Measurements from ENCODE around the gene TMEM92. TPM values are rescaled to one million over a fixed set of nuclear protein-coding genes. Genes with fewer than 3 reads are reported as not detected.
"Not testable (repeated sequence)": the region's sequence is repeated elsewhere in the genome, so short reads cannot be mapped to it uniquely, and the experiment has no call there.

Gene TMEM92
- total RNA-seq, 2 experiments from 2014 or later: 0.08 TPM; not detected in 1

- POLR2A ChIA-PET; H3K27ac Mint-ChIP-seq; H3K36me3 Mint-ChIP-seq (ENCODE audit: low read depth); DNase-seq; H3K9me3 Mint-ChIP-seq; H3K27me3 Mint-ChIP-seq; H3K4me3 Mint-ChIP-seq: not testable (repeated sequence)
- peaks cover 11% of the 10 kb centered on the region for H3K4me1 Mint-ChIP-seq
- CTCF ChIA-PET: interaction anchor here (0.7 kb wide), 1 partner anchor 101 kb away, joined by 3 read pairs; no protein-coding TSS in a partner anchor
These were observed 26.6 kb downstream of the TMEM92 start for GRCh38 chr17:50300824-50301223.

- H3K36me3 Mint-ChIP-seq (ENCODE audit: low read depth): no peaks in the 10 kb centered on the region
- H3K9me3 Mint-ChIP-seq: no peaks in the 10 kb centered on the region
- ChIA-PET CTCF (no interaction called here), POLR2A (no interaction called here)
- H3K27me3 Mint-ChIP-seq: no peaks in the 10 kb centered on the region
- no peak overlapping the region for H3K4me3 Mint-ChIP-seq
- peaks cover 11% of the 10 kb centered on the region for H3K4me1 Mint-ChIP-seq
- peak overlapping the region; percentile 45 for H3K27ac Mint-ChIP-seq
- DNase-seq: no peak
These were observed 27.8 kb downstream of the TMEM92 start for GRCh38 chr17:50301891-50302584.

- Mint-ChIP-seq H3K4me3 (no peak overlapping the region), H3K9me3 (no peaks in the 10 kb centered on the region), H3K27ac (no peak overlapping the region), H3K36me3 (ENCODE audit: low read depth) (no peaks in the 10 kb centered on the region), H3K27me3 (no peaks in the 10 kb centered on the region), H3K4me1 (peaks cover 11% of the 10 kb centered on the region)
- ChIA-PET CTCF (interaction anchor here (1.6 kb wide), 1 partner anchor 103 kb away, joined by 4 read pairs; no protein-coding TSS in a partner anchor), POLR2A (no interaction called here)
- DNase-seq: no peak
These were observed 28.8 kb downstream of the TMEM92 start for GRCh38 chr17:50303051-50303450.

GRCh38 chr17:50303596-50303995 lies 29.3 kb downstream of the TMEM92 start:
- CTCF ChIA-PET: interaction anchor here (1.6 kb wide), 1 partner anchor 103 kb away, joined by 4 read pairs; no protein-coding TSS in a partner anchor
- peaks cover 11% of the 10 kb centered on the region for H3K4me1 Mint-ChIP-seq
- DNase-seq: no peak
- H3K27ac Mint-ChIP-seq: no peak overlapping the region
- H3K27me3 Mint-ChIP-seq: no peaks in the 10 kb centered on the region
- no peak overlapping the region for H3K4me3 Mint-ChIP-seq
- no peaks in the 10 kb centered on the region for H3K36me3 Mint-ChIP-seq (ENCODE audit: low read depth)
- POLR2A ChIA-PET: no interaction called here
- H3K9me3 Mint-ChIP-seq: no peaks in the 10 kb centered on the region

GRCh38 chr17:50304781-50305404 lies 30.6 kb downstream of the TMEM92 start:
- Mint-ChIP-seq H3K36me3 (ENCODE audit: low read depth) (no peaks in the 10 kb centered on the region), H3K4me1 (peaks cover 16% of the 10 kb centered on the region), H3K4me3 (no peak overlapping the region), H3K27me3 (no peaks in the 10 kb centered on the region), H3K9me3 (no peaks in the 10 kb centered on the region), H3K27ac (no peak overlapping the region)
- DNase-seq: no peak
- POLR2A ChIA-PET: no interaction called here
- CTCF ChIA-PET: interaction anchor here (1.7 kb wide), 1 partner anchor 105 kb away, joined by 7 read pairs; no protein-coding TSS in a partner anchor

GRCh38 chr17:50307654-50308053 lies 33.4 kb downstream of the TMEM92 start:
- Mint-ChIP-seq H3K9me3 (no peaks in the 10 kb centered on the region), H3K27ac (no peak overlapping the region), H3K4me1 (peaks cover 21% of the 10 kb centered on the region), H3K27me3 (no peaks in the 10 kb centered on the region), H3K4me3 (no peak overlapping the region), H3K36me3 (ENCODE audit: low read depth) (no peaks in the 10 kb centered on the region)
- ChIA-PET POLR2A (no interaction called here), CTCF (interaction anchor here (1.5 to 2.0 kb wide), 2 partner anchors 106 to 107 kb away, joined by 3 to 5 read pairs; partner anchors contain the start of gene COL1A1)
- no peak for DNase-seq

- no peak for DNase-seq
- peaks cover 21% of the 10 kb centered on the region for H3K4me1 Mint-ChIP-seq
- ChIA-PET POLR2A (no interaction called here), CTCF (interaction anchor here (1.3 to 2.0 kb wide), 4 partner anchors 54 to 147 kb away, joined by 3 to 5 read pairs (median 4); partner anchors contain the start of gene COL1A1)
- peaks cover 3% of the 10 kb centered on the region for H3K27me3 Mint-ChIP-seq
- H3K4me3 Mint-ChIP-seq: no peak overlapping the region
- no peaks in the 10 kb centered on the region for H3K9me3 Mint-ChIP-seq
- no peaks in the 10 kb centered on the region for H3K36me3 Mint-ChIP-seq (ENCODE audit: low read depth)
- no peak overlapping the region for H3K27ac Mint-ChIP-seq
These were observed 34.4 kb downstream of the TMEM92 start for GRCh38 chr17:50308666-50309065.

- ChIA-PET CTCF (interaction anchor here (0.5 to 1.3 kb wide), 2 partner anchors 50 to 126 kb away, joined by 3 to 4 read pairs; no protein-coding TSS in a partner anchor), POLR2A (interaction anchor here (0.9 kb wide), 1 partner anchor 12 kb away, joined by 3 read pairs; no protein-coding TSS in a partner anchor)
- peaks cover 19% of the 10 kb centered on the region for H3K4me1 Mint-ChIP-seq
- DNase-seq: no peak
- H3K36me3 Mint-ChIP-seq (ENCODE audit: low read depth): no peaks in the 10 kb centered on the region
- H3K27ac Mint-ChIP-seq: peak overlapping the region; percentile 47
- H3K9me3 Mint-ChIP-seq: no peaks in the 10 kb centered on the region
- H3K4me3 Mint-ChIP-seq: no peak overlapping the region
- H3K27me3 Mint-ChIP-seq: peaks cover 9% of the 10 kb centered on the region
These were observed 36.3 kb downstream of the TMEM92 start for GRCh38 chr17:50310455-50311111.

- ChIA-PET POLR2A (interaction anchor here (0.9 kb wide), 1 partner anchor 12 kb away, joined by 3 read pairs; no protein-coding TSS in a partner anchor), CTCF (interaction anchor here (1.3 kb wide), 1 partner anchor 49 kb away, joined by 3 read pairs; no protein-coding TSS in a partner anchor)
- DNase-seq: no peak
- Mint-ChIP-seq H3K27ac (no peak overlapping the region), H3K9me3 (no peaks in the 10 kb centered on the region), H3K4me1 (peaks cover 19% of the 10 kb centered on the region), H3K27me3 (peaks cover 9% of the 10 kb centered on the region), H3K36me3 (ENCODE audit: low read depth) (no peaks in the 10 kb centered on the region), H3K4me3 (no peak overlapping the region)
These were observed 36.8 kb downstream of the TMEM92 start for GRCh38 chr17:50311112-50311460.

- H3K9me3 Mint-ChIP-seq: no peaks in the 10 kb centered on the region
- H3K27me3 Mint-ChIP-seq: peaks cover 9% of the 10 kb centered on the region
- no peaks in the 10 kb centered on the region for H3K36me3 Mint-ChIP-seq (ENCODE audit: low read depth)
- H3K4me1 Mint-ChIP-seq: peaks cover 19% of the 10 kb centered on the region
- DNase-seq: no peak
- H3K27ac Mint-ChIP-seq: no peak overlapping the region
- no peak overlapping the region for H3K4me3 Mint-ChIP-seq
- ChIA-PET POLR2A (no interaction called here), CTCF (interaction anchor here (1.0 to 1.3 kb wide), 3 partner anchors 49 to 111 kb away, joined by 3 read pairs; partner anchors contain the start of gene LRRC59)
These were observed 37.2 kb downstream of the TMEM92 start for GRCh38 chr17:50311483-50311882.

- Mint-ChIP-seq H3K4me1 (peaks cover 19% of the 10 kb centered on the region), H3K36me3 (ENCODE audit: low read depth) (no peaks in the 10 kb centered on the region), H3K27ac (no peak overlapping the region), H3K4me3 (no peak overlapping the region), H3K27me3 (peaks cover 9% of the 10 kb centered on the region), H3K9me3 (no peaks in the 10 kb centered on the region)
- POLR2A ChIA-PET: interaction anchor here (0.6 kb wide), 1 partner anchor 280 kb away, joined by 3 read pairs; no protein-coding TSS in a partner anchor
- DNase-seq: no peak
- CTCF ChIA-PET: interaction anchor here (1.0 to 1.3 kb wide), 3 partner anchors 48 to 112 kb away, joined by 3 read pairs; partner anchors contain the start of gene LRRC59
These were observed 38.0 kb downstream of the TMEM92 start for GRCh38 chr17:50312308-50312707.

- Mint-ChIP-seq H3K27ac (no peak overlapping the region), H3K27me3 (peaks cover 9% of the 10 kb centered on the region), H3K4me3 (no peak overlapping the region), H3K4me1 (peaks cover 15% of the 10 kb centered on the region), H3K9me3 (no peaks in the 10 kb centered on the region), H3K36me3 (ENCODE audit: low read depth) (no peaks in the 10 kb centered on the region)
- CTCF ChIA-PET: no interaction called here
- POLR2A ChIA-PET: no interaction called here
- no peak for DNase-seq
These were observed 40.3 kb downstream of the TMEM92 start for GRCh38 chr17:50314456-50315011.
